Occipital lobe (tissue), 2 donors: Measurements from ENCODE around the gene CDCA5. TPM values are rescaled to one million over a fixed set of nuclear protein-coding genes. Genes with fewer than 3 reads are reported as not detected.
"Not testable (repeated sequence)": the region's sequence is repeated elsewhere in the genome, so short reads cannot be mapped to it uniquely, and the experiment has no call there.

Experiments used
- DNase-seq: peaks from one replicate; lab custom pipeline; 2025; lab: John Stamatoyannopoulos, UW
- total RNA-seq: library from RNA; depleted of rRNA; stranded (reverse); fragments of >200 nt; gene quantifications from one replicate; pipeline ENCODE4 v1.2.3, GENCODE V29; 2014

Gene CDCA5
- total RNA-seq, 1 donor from 2014 or later = 2.0 TPM

- DNase-seq = no peak
These were observed 35.8 kb upstream of the CDCA5 start for GRCh38 chr11:65119670-65119995.

- DNase-seq = not testable (repeated sequence)
These were observed 35.2 kb upstream of the CDCA5 start for GRCh38 chr11:65118891-65119669.

DNA sequence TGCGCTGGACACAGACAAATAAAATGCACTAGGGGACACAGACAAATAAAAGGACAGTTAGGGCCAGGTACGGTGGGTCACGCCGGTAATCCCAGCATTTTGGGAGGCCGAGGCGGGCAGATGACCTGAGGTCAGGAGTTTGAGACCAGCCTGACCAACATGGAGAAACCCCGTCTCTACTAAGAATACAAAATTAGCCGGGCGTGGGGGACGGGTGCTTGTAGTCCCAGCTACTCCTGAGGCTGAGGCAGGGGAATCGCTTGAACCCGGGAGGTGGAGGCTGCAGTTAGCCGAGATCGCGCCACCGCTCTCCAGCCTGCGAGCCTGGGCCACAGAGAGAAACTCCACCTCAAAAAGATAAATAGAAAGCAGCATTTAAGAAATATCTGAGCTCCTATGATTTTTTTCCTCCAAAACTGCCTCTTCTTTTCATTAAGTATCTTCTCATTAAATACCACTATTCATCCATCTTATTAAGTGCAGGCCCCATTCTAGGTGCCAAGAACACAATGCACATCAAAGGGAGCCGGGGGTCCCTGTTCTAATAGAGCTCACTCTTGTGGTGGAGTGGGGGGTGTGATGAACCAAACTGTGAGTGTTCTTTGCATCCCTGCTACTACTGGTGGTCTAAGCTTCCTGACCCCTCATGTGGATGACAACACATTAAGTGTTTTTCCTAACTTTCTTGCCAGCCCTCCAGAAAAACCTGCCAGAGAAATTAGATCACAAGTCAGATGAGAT, 34.4 kb upstream of the CDCA5 start:
- no peak for DNase-seq

DNA sequence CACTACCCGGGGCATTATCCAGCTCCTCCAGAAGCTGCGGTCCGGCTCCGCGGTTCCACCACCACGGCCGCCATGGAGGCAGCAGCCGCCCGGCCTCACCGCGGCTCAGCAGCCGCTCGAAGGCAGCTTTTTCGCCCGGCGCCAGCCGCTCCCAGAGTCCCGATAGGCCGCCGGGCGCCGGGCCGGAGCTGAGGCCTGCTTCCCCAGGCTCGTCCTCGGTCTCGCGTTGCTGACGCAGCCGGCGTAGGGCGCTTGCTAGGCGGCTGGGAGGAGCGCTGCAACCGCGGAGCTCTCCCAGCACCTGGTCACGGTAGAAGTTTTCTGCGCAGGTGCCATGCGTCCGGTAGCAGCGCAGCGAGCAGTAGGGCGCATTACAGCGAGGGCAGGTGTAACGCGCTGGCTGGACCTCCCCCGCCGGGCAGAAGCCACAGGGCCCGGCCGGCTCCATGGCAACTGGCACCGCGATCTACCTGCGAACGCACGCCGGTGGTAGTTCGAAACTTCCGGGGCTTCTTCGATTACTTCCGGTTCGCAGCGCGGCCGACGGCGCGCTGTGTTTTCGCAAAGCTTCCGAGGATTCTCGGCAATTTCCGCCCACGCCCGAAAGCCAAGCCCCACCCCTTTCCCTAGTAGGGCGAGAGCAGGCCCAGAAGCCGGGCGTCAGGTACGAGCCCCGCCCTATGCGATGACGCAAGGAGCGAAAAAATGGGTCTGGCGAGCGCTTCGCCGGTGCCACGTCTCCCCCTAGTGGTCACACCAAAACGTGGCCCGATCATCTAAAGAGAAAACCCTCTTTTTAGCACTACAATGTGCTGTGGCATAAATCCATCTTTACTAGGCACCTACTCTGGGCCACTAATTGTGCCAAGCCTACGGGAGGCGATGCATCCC, 33.6 kb upstream of the CDCA5 start, which contains the start of gene ZNHIT2:
Gene ZNHIT2 (minus strand): TSS at position 496 of the 891 bp plus-strand sequence. CDS start 48 bp downstream, at position 448.
- DNase-seq = peak; percentile 98

DNA sequence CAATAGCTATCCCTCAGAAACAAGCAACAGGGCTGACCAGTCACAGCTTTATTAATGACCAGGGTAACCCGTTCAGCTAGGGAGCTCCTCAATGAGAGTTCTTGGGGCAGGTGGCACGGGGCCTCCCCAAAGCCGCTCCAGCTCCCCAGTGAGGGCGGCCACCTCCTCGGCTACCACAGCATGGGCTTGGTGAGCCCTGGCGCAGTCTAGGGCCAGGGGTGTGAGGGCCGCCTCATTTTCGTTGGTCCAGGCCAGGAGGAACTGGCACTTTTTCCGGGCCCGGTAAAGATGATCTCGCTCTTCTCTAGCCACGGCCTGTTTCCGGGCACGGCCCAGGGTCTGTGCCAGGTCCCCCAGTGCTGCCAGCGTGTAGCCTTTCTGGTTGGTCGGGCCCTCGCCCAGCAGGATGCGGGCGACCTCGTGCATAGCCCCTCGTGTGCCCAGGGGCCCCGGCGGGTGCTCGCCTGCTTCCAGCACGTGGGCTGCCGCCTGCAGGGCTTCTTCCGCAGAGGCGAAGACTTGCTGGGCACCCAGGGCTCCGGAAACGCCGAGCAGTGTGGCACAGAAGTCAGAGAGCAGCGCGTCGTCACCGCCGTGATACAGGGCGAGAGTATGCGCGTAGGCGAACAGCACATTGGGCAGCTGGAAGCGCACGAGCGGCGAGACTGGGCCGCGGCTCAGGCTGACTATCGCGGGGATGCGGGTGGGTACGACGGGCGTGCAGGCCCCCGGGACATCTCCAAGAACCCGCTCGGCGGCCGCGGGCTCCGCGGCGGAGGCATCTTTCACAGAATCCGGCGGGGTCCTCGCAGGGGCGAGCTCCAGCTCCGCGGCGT, 32.7 kb upstream of the CDCA5 start:
- peak; percentile 23 for DNase-seq

DNA sequence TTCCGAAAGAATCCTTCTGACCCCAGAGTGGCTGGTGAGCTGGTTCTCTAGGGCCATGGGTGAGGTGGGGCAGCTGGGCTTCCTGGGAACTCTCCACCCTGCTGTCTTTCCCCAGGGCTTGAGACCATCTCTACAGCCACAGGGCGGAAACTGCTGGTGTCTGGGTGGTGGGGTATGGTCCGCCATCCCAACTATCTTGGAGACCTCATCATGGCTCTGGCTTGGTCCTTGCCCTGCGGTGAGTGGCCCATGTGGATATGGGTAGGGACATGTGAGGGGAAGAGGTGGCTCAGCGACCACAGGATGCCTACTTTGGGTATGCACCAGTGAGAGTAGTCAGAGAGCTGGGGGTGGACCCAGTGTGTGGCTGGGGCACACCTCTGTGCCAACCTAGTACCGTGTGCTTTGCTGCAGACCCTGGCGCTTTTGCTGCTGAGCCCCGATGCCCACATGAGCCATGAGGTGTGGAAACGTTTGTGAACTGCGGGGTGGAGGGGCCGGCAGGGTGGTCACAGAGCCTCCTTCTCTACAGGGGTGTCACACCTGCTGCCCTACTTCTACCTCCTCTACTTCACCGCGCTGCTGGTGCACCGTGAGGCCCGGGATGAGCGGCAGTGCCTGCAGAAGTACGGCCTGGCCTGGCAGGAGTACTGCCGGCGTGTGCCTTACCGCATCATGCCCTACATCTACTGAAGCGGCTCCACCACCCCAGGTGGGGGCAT, 31.7 kb upstream of the CDCA5 start:
- DNase-seq = no peak

- no peak for DNase-seq
These were observed 30.8 kb upstream of the CDCA5 start for GRCh38 chr11:65114538-65115171.

- DNase-seq = no peak
These were observed 30.0 kb upstream of the CDCA5 start for GRCh38 chr11:65113839-65114238.

DNA sequence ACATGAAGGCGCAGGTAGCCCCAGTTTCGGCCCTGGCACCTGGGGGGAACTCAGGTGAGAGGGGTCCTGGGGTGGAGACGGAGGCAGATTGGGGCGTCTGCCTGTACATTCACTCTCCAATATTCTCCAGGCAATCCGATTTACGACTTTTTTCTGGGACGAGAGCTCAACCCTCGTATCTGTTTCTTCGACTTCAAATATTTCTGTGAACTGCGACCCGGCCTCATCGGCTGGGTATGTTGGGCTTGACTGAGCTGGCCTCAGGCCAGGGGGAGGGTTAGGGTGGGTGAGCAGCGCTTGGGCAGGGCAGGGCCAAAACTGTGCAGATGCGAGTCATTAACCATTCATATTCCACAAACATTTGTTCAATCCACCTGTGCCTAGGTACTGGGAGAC, 29.5 kb upstream of the CDCA5 start:
- DNase-seq = no peak

- DNase-seq = peak; percentile 34
These were observed 28.9 kb upstream of the CDCA5 start for GRCh38 chr11:65112546-65113360.

- DNase-seq = peak; percentile 96
These were observed 28.1 kb upstream of the CDCA5 start, which contains the start of gene TM7SF2 for GRCh38 chr11:65111744-65112545. Gene TM7SF2, plus strand, starts transcription at chr11:65111872. Its CDS starts 144 bp downstream, at chr11:65112016.

DNA sequence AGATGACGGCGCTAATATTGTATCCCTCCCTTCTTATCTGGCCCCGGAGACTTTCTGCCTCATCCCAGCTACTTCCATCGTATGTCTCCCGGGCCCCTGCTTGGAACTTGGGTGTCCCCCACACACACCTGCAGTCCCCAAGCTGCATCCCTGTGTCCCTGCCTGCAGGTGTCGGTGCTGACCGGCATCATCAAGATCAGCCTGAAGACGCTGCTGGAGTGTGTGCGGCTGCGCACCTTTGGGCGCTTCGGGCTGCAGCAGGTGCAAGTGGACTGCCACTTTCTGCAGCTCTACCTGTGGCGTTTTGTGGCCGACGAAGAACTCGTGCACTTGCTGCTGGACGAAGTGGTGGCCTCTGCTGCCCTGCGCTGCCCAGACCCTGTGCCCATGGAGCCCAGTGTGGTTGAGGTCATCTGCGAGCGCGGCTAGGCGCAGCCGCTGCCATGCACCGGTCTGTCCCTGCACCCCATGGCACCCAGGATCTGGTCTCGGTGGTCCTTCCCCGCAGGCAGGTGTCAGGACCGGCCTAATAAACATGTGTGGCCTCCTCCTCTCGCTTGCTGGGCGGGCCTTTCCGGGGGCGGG, 27.4 kb upstream of the CDCA5 start:
- DNase-seq = no peak

DNA sequence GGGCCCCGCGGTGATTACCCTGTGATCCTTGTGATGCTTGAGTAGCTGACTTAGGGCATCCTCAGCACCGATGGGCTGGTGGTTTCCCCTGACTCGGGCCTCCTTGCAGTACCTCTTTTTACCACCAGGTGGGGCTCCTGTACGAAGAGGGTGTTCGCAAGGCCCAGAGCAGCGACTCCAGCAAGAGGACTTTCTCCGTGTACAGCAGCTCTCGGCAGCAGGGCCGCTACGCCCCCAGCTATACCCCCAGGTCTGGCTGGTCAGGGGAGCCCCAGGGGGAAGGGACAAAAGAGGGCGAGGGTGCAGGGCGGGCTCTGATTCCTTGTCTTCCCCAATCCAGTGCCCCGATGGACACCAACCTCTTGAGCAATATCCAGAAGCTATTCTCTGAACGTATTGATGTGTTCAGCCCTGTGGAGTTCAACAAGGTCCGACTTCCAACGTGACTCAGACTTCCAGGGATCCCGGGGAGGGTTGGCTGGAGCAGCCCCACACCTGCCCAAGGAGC, 26.6 kb upstream of the CDCA5 start:
- DNase-seq = peak; percentile 81

DNA sequence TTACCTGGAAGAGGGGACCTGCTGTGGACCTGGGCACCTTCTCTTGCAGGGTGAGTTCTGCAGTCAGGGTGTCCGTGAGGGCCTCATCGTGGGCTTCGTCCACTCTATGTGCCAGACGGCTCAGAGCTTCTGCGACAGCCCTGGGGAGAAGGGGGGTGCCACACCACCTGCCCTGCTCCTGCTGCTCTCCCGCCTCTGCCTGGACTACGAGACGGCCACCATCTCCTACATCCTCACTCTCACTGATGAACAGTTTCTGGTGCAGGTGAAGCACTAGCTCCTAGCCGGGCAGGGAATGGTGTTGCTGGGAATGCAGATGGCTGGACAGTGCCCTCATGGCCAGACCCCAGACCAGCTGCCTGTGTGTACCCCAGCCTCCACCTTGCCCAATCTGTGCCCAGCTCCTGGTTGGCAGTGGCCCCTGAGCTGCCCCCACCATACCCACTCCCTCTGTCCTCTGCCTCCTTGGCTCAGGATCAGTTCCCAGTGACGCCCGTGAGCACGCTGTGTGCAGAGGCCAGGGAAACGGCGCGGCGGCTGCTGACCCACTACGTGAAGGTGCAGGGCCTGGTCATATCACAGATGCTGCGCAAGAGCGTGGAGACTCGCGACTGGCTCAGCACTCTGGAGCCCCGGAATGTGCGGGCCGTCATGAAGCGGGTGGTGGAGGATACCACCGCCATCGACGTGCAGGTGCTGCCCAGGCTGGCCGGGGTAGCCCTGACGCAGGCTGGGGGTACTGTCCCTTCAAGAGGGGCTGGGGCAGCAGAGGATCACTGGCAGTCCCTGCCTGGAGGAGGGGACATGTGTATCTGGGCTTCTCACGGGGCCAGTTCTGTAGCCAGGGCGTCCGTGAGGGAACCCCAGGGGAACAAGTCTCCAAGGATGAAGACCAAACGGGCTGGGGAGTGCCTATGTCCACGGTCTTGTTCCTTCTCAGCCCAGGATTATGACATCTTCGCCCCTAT, 25.7 kb upstream of the CDCA5 start:
- DNase-seq = no peak

- no peak for DNase-seq
These were observed 24.8 kb upstream of the CDCA5 start for GRCh38 chr11:65108469-65109123.
